ENCODE data around the gene SLC43A2.

GRCh38 chr17:1548032-1548431 lies 80.6 kb downstream of the SLC43A2 start:
- no peak for TF ChIP-seq EZH2 (IDR thresholded peaks at IDR 0.05; ENCODE audit: borderline replicate concordance, low read depth, low read length, severe bottlenecking)
- no peak for TF ChIP-seq CTCF (IDR thresholded peaks at IDR 0.05; ENCODE audit: borderline replicate concordance, extremely low read depth, low read length, poor library complexity, severe bottlenecking)

Data from DND-41 (cell line).